Endothelial cell of umbilical vein (primary cell): ENCODE measurements around the gene TMEM179B. TPM values are rescaled to one million over a fixed set of nuclear protein-coding genes. Genes with fewer than 3 reads are reported as not detected.
"Not testable (repeated sequence)": the region's sequence is repeated elsewhere in the genome, so short reads cannot be mapped to it uniquely, and the experiment has no call there.

ENCODE experiments used
- BruUV-seq: library from RNA; stranded (reverse); fragments of 400-500 nt; replicated peaks from 2 replicates; lab custom pipeline; 2021; lab: Mats Ljungman, UMichigan
- CTCF ChIA-PET: fragments of 300-600, 350-600 bp; sonication (Branson Sonifier 250); formaldehyde crosslinking; loops from one replicate; lab custom pipeline; 2021; ENCODE audit warnings: antibody characterized with exemption, inconsistent platforms; lab: Charles Lee
- POLR2A ChIA-PET: fragments of 300-600, 350-600 bp; sonication (Branson Sonifier 250); formaldehyde crosslinking; loops from one replicate; lab custom pipeline; 2021; ENCODE audit warnings: antibody characterized with exemption, inconsistent platforms; lab: Charles Lee
- DNase-seq: peaks from one replicate; pipeline ENCODE4 v3.0.0-alpha.2; 2011; ENCODE audit warnings: low read depth, low spot score
- FAIRE-seq: peaks from 2 replicates; lab custom pipeline; 2011; peaks lifted over from hg19 to GRCh38; lab: Jason Lieb, UNC
- H2AFZ ChIP-seq: 2 replicates; pipeline ENCODE4 v1.6.0; 2012; ENCODE audit warnings: low read depth, low read length, control low read depth, inconsistent platforms
- H3K27ac ChIP-seq: 2 replicates; pipeline ENCODE4 v1.5.1; 2011; ENCODE audit warnings: low read depth, mild to moderate bottlenecking, control low read depth, low read length, moderate library complexity; ENCODE audit not compliant: insufficient read depth
- H3K27me3 ChIP-seq, 2 experiments: 2 replicates each; pipeline versions ENCODE4 v1.6.0 to v1.6.1; 2011; ENCODE audit warnings: low read length in 2 of 2, mixed read lengths in 1 of 2; ENCODE audit not compliant: control insufficient read depth in 2 of 2, insufficient read depth in 2 of 2
- H3K36me3 ChIP-seq, 2 experiments: 2 replicates in 1 of 2; 3 replicates in 1 of 2; pipeline ENCODE4 v1.5.1; 2011; ENCODE audit warnings: low read length in 2 of 2, mild to moderate bottlenecking in 1 of 2, moderate library complexity in 1 of 2; ENCODE audit not compliant: control insufficient read depth in 2 of 2, insufficient read depth in 2 of 2; ENCODE audit errors: extremely low read depth in 1 of 2
- H3K4me1 ChIP-seq: 3 replicates; pipeline ENCODE4 v1.5.1; 2011; ENCODE audit warnings: mild to moderate bottlenecking, low read length; ENCODE audit not compliant: control insufficient read depth, insufficient read depth; ENCODE audit errors: extremely low read depth
- H3K4me2 ChIP-seq: 2 replicates; pipeline ENCODE4 v1.6.1; 2011; ENCODE audit warnings: low read length, control low read depth, mixed read lengths; ENCODE audit not compliant: insufficient read depth
- H3K4me3 ChIP-seq, 3 experiments: fragments of 200-600 bp in 1 of 3; sonication (generic), shearing (Covaris generic) in 1 of 3; replicated peaks in 1 of 3; 2 replicates each; pipeline ENCODE4 v1.5.1; 2011 to 2016; ENCODE audit warnings: control low read depth in 3 of 3, low read length in 3 of 3, mild to moderate bottlenecking in 2 of 3, inconsistent platforms in 1 of 3, low read depth in 1 of 3, moderate library complexity in 1 of 3; ENCODE audit not compliant: insufficient read depth in 1 of 3
- H3K79me2 ChIP-seq: 2 replicates; pipeline ENCODE4 v1.6.0; 2012; ENCODE audit warnings: low read length, inconsistent platforms; ENCODE audit not compliant: control insufficient read depth, insufficient read depth
- H3K9ac ChIP-seq: replicated peaks from 2 replicates; pipeline ENCODE3; 2011; ENCODE audit warnings: low read length, control low read depth; ENCODE audit not compliant: insufficient read depth; ENCODE audit errors: extremely low read depth
- H3K9me1 ChIP-seq: replicated peaks from 3 replicates; pipeline ENCODE4 v1.6.0; 2011; ENCODE audit warnings: mild to moderate bottlenecking, low read length; ENCODE audit not compliant: control insufficient read depth, insufficient read depth; ENCODE audit errors: extremely low read depth
- H3K9me3 ChIP-seq: replicated peaks from 2 replicates; pipeline ENCODE4 v1.5.1; 2012; ENCODE audit warnings: low read length, inconsistent platforms; ENCODE audit not compliant: control insufficient read depth, insufficient read depth
- H4K20me1 ChIP-seq: replicated peaks from 2 replicates; pipeline ENCODE3; 2011; ENCODE audit warnings: mild to moderate bottlenecking, low read length; ENCODE audit not compliant: control insufficient read depth, insufficient read depth; ENCODE audit errors: extremely low read depth
- EZH2 ChIP-seq: IDR thresholded peaks from 2 replicates; pipeline ENCODE4 v1.6.1; 2012; ENCODE audit warnings: borderline replicate concordance, low read depth, mild to moderate bottlenecking, moderate library complexity, low read length, inconsistent platforms; ENCODE audit not compliant: severe bottlenecking
- FOS ChIP-seq: IDR thresholded peaks from 2 replicates; pipeline ENCODE4 v1.6.1; 2011; ENCODE audit warnings: mild to moderate bottlenecking, low read length, moderate library complexity, borderline replicate concordance; ENCODE audit not compliant: insufficient read depth
- GATA2 ChIP-seq: IDR thresholded peaks from 2 replicates; pipeline ENCODE4 v1.7.0; 2011; ENCODE audit warnings: low read depth, mild to moderate bottlenecking, moderate library complexity, mixed read lengths, low read length; ENCODE audit not compliant: insufficient read length, insufficient read depth
- JUN ChIP-seq: IDR thresholded peaks from 2 replicates; pipeline ENCODE4 v1.6.1; 2011; ENCODE audit warnings: borderline replicate concordance, low read depth; ENCODE audit not compliant: insufficient read length, insufficient read depth
- MYC ChIP-seq: IDR thresholded peaks from one replicate; pipeline ENCODE4 v1.6.1; 2011; ENCODE audit warnings: mild to moderate bottlenecking, low read depth, low read length
- POLR2A ChIP-seq: IDR thresholded peaks from 2 replicates; pipeline ENCODE4 v1.6.1; 2012; ENCODE audit warnings: low read depth, mild to moderate bottlenecking, control low read depth, low read length
- POLR2AphosphoS5 ChIP-seq: IDR thresholded peaks from 2 replicates; pipeline ENCODE4 v1.6.1; 2012; ENCODE audit warnings: low read depth, mild to moderate bottlenecking, control low read depth, low read length, moderate library complexity; ENCODE audit not compliant: insufficient read depth
- dilution Hi-C: fragments of 300-500 bp; cut with MboI; formaldehyde crosslinking; loops from one replicate; pipeline ENCODE4 v1.15.0; 2019; ENCODE audit warnings: low sequenced_read_pairs; ENCODE audit not compliant: extremely low pct_ligation_motif_present
- intact Hi-C: fragments of 100-400 bp; cut with micrococcal nuclease; formaldehyde crosslinking; loops from one replicate; pipeline ENCODE4 v1.10.0; 2022
- polyA plus RNA-seq, 4 experiments: library from polyadenylated mRNA; depleted of rRNA in 3 of 4; stranded (reverse) in 3 of 4; unstranded in 1 of 4; fragments of >200 nt; gene quantifications; 2 replicates each; pipeline versions ENCODE4 v1.2.1 to v1.2.3, GENCODE V29; 2011 to 2012; ENCODE audit warnings: missing spikeins in 1 of 4
- total RNA-seq: library from RNA; stranded (reverse); gene quantifications from 2 replicates; pipeline ENCODE4 v1.2.3, GENCODE V29; 2021
- TF ChIP-seq, protein P1 (sequence below), 2 donors: IDR thresholded peaks; 1 replicate in 1 of 2; 2 replicates in 1 of 2; pipeline ENCODE4 v1.5.1; 2011; ENCODE audit warnings: low read length in 2 of 2, mild to moderate bottlenecking in 2 of 2, moderate library complexity in 2 of 2, control low read depth in 1 of 2, inconsistent platforms in 1 of 2, low read depth in 1 of 2; ENCODE audit not compliant: insufficient read depth in 1 of 2; ENCODE audit errors: extremely low read depth in 1 of 2
- TF ChIP-seq, protein P2 (sequence below): IDR thresholded peaks from 2 replicates; pipeline ENCODE4 v1.6.1; 2011; ENCODE audit not compliant: insufficient read depth, insufficient read length

Gene TMEM179B
- total and polyA plus RNA-seq, 2 donors (not counting 3 experiments of a cell fraction or from before 2014, with no cell fraction given): 27.6 to 102 TPM

DNA sequence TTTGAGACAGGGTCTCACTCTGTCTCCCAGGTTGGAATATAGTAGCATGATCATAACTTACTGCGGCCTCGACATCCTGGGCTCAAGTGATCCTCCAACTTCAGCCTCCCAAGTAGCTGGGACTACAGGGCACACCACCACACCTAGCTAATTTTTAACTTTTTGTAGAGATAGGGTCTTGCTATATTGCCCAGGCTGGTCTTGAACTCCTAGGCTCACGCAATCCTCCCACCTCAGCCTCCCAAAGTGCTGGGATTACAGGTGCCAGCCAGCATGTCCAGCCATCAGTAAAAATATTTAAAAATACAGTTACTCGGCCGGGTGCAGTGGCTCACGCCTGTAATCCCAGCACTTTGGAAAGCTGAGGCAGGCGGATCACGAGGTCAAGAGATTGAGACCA, 40.9 kb downstream of the TMEM179B start:
- DNase-seq, H4K20me1 ChIP-seq, H3K4me3 ChIP-seq, H3K9me3 ChIP-seq, H2AFZ ChIP-seq, H3K9ac ChIP-seq, dilution Hi-C loops, intact Hi-C loops, H3K27me3 ChIP-seq, BruUV-seq, H3K27ac ChIP-seq, FAIRE-seq, H3K9me1 ChIP-seq, H3K4me2 ChIP-seq: not testable (repeated sequence)
- POLR2A ChIA-PET: interaction anchor here (0.5 to 1.3 kb wide), 2 partner anchors 13 to 18 kb away, joined by 3 to 8 read pairs; no protein-coding TSS in a partner anchor
- Histone ChIP-seq H3K36me3 (peaks cover 9 to 35% of the 10 kb centered on the region in 2 experiments), H3K4me1 (peaks cover 13% of the 10 kb centered on the region), H3K79me2 (peaks cover 26% of the 10 kb centered on the region)
- CTCF ChIA-PET: interaction anchor here (1.2 to 2.1 kb wide), 2 partner anchors 14 to 42 kb away, joined by 3 to 8 read pairs; no protein-coding TSS in a partner anchor

DNA sequence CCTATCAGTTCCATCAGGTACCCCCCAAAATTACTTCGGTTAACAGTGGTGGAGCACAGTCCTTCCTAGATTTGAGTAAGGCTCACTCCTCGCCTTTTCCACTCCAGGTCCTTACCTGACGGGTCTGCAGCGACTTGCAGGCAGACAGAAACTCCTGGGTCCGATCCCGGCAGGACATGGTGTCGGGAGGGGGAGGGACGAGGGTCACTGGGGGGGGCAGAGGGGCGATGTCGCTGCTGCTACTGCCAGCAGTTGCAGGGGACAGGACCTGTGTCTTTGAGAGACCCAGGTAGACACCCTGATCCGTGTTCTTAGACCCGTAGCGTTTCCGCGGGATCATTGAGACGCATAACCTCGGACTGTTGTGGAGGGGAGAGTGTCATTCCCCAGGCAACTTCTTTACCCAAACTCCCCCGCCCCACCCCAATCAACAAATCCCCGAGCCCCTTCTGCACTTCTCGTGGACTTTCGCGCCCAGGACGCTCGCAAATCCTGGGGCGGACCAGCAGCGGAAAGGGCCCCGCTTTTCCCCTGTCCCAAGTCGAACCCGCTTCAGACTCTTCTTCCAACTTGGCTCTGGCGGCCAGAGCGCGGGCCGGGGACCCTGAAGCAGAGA, 43.8 kb downstream of the TMEM179B start:
- Histone ChIP-seq H3K9ac (peak overlapping the region; percentile 91), H3K79me2 (peaks cover 27% of the 10 kb centered on the region), H3K9me1 (no peaks in the 10 kb centered on the region), H3K27me3 (no peaks in the 10 kb centered on the region), H2AFZ (peak overlapping the region; percentile 30), H3K27ac (peak overlapping the region; percentile 76), H4K20me1 (no peaks in the 10 kb centered on the region), H3K36me3 (peaks cover 10 to 24% of the 10 kb centered on the region in 2 experiments), H3K4me1 (peaks cover 13% of the 10 kb centered on the region), H3K4me2 (peak overlapping the region; percentile 91), H3K9me3 (no peaks in the 10 kb centered on the region), H3K4me3 (peak overlapping the region; percentile 62 to 82 (median 75))
- no peak for FAIRE-seq
- BruUV-seq: no TSS peak
- intact Hi-C loops (loop anchor here (1.0 to 5.0 kb wide), 2 partner anchors 26 to 434 kb away; partner anchors contain the start of gene NXF1), dilution Hi-C loops (no loop called here)
- no peak for TF ChIP-seq POLR2AphosphoS5
- no peak for TF ChIP-seq GATA2
- TF ChIP-seq, protein P1, sequence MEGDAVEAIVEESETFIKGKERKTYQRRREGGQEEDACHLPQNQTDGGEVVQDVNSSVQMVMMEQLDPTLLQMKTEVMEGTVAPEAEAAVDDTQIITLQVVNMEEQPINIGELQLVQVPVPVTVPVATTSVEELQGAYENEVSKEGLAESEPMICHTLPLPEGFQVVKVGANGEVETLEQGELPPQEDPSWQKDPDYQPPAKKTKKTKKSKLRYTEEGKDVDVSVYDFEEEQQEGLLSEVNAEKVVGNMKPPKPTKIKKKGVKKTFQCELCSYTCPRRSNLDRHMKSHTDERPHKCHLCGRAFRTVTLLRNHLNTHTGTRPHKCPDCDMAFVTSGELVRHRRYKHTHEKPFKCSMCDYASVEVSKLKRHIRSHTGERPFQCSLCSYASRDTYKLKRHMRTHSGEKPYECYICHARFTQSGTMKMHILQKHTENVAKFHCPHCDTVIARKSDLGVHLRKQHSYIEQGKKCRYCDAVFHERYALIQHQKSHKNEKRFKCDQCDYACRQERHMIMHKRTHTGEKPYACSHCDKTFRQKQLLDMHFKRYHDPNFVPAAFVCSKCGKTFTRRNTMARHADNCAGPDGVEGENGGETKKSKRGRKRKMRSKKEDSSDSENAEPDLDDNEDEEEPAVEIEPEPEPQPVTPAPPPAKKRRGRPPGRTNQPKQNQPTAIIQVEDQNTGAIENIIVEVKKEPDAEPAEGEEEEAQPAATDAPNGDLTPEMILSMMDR (IDR thresholded peaks at IDR 0.05; ENCODE audit: extremely low read depth in 1 of 2, insufficient read depth in 1 of 2, low read depth in 1 of 2, low read length in 2 of 2): no peak
- TF ChIP-seq, protein P2, sequence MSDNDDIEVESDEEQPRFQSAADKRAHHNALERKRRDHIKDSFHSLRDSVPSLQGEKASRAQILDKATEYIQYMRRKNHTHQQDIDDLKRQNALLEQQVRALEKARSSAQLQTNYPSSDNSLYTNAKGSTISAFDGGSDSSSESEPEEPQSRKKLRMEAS: no peak
- TF ChIP-seq JUN: no peak
- no peak for TF ChIP-seq POLR2A
- TF ChIP-seq MYC: no peak
- no peak for TF ChIP-seq FOS
- no peak for TF ChIP-seq EZH2
- DNase-seq: no peak
- POLR2A ChIA-PET: interaction anchor here (0.7 to 2.2 kb wide), 9 partner anchors 10 to 77 kb away, joined by 3 to 65 read pairs (median 5); partner anchors contain the start of genes TMEM179B, WDR74 and ZBTB3
- CTCF ChIA-PET: interaction anchor here (1.8 to 1.9 kb wide), 2 partner anchors 44 to 45 kb away, joined by 7 to 17 read pairs; no protein-coding TSS in a partner anchor
